Measurements from ENCODE around the gene CDKL2. TPM values are rescaled to one million over a fixed set of nuclear protein-coding genes. Genes with fewer than 3 reads are reported as not detected.

Gene CDKL2
- total and polyA plus RNA-seq, 4 donors: 10.1 to 25.1 (median 15.4) TPM

DNA sequence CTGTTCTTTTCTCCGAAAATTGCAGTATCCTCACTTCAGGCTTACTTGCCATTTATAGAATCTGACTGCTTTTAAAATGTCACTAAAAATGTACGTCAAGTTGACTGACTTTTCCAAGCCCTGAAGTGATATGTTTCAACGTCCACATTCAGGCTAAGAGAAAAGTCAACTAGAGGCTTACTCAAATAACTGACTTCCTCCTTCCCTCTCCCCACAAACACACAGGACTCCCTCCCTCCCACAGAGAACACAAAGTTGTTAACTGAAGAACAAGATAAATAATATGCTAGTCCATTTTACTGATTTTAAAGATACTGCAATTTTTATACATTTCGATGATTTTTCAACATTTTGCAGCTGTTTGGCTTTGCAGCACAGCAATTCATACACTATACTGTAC, 13.8 kb upstream of the CDKL2 start:
- no peak overlapping the region for H3K4me3 ChIP-seq (ENCODE audit: low read depth, low read length)
- H3K27ac ChIP-seq (ENCODE audit: low read depth, low read length): no peak overlapping the region
- 92% methylated on average over 3 of the region's 4 CpGs for WGBS (ENCODE audit: insufficient coverage)
- no peaks in the 10 kb centered on the region for H3K4me1 ChIP-seq (ENCODE audit: control insufficient read depth, insufficient read depth, low read length)
- H3K9me3 ChIP-seq (ENCODE audit: control insufficient read depth, insufficient read depth, low read length): no peaks in the 10 kb centered on the region
- DNase-seq (ENCODE audit: low read depth in 4 of 6, low spot score in 6 of 6): no peak
- peaks cover 24% of the 10 kb centered on the region for H3K36me3 ChIP-seq (ENCODE audit: control insufficient read depth, insufficient read depth, low read length)
- H3K27me3 ChIP-seq (ENCODE audit: control insufficient read depth, insufficient read depth, low read length): no peaks in the 10 kb centered on the region

DNA sequence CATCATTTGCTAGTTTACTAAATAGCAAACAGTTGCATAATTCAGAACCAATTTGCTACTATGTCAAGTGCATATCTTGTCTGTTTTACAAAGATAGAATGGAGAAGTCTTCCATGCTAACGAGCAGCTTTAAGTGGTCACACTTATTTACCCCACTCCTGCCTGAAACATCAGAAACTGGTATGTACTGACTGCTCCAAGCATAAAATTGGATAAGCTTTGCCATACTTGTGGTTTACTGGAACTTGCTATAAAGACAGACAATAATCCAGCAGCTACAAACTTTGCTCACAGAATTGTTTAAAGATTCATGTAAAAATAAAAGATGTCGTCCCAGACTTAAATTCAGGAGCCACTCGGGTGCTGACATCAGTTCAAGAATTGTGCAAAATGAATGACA, 13.3 kb upstream of the CDKL2 start:
- 86% methylated on average over 1 of the region's 3 CpGs for WGBS (ENCODE audit: insufficient coverage)
- Histone ChIP-seq H3K4me3 (ENCODE audit: low read depth, low read length) (no peak overlapping the region), H3K4me1 (ENCODE audit: control insufficient read depth, insufficient read depth, low read length) (no peaks in the 10 kb centered on the region), H3K27ac (ENCODE audit: low read depth, low read length) (no peak overlapping the region), H3K27me3 (ENCODE audit: control insufficient read depth, insufficient read depth, low read length) (no peaks in the 10 kb centered on the region), H3K9me3 (ENCODE audit: control insufficient read depth, insufficient read depth, low read length) (no peaks in the 10 kb centered on the region), H3K36me3 (ENCODE audit: control insufficient read depth, insufficient read depth, low read length) (peaks cover 24% of the 10 kb centered on the region)
- DNase-seq (ENCODE audit: low read depth in 4 of 6, low spot score in 6 of 6): no peak

DNA sequence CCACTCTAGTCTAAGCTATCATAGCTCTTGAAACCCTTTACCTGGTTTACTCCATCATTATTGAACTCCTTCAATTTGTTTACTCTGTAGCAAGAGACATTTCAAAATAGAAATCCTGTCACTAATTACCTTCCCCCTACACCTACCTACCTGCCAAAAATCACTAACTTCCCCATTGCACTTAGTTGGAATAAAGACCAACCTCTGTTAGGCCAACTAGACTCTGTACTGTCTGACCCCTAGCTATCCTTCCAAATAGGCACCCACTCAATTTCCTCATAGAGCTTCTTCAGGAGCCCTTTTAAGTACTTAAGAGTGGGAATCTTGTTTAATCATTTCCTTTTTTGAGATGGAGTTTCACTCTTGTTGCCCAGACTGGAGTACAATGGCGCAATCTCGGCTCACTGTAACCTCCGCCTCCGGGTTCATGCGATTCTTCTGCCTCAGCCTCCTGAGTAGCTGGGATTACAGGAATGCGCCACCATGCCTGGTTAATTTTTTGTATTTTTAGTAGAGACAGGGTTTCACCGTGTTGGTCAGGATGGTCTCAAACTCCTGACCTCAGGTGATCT, 8.9 kb upstream of the CDKL2 start:
- Histone ChIP-seq H3K4me3 (ENCODE audit: low read depth, low read length) (no peak overlapping the region), H3K27ac (ENCODE audit: low read depth, low read length) (no peak overlapping the region), H3K9me3 (ENCODE audit: control insufficient read depth, insufficient read depth, low read length) (no peaks in the 10 kb centered on the region), H3K4me1 (ENCODE audit: control insufficient read depth, insufficient read depth, low read length) (no peaks in the 10 kb centered on the region), H3K36me3 (ENCODE audit: control insufficient read depth, insufficient read depth, low read length) (peaks cover 11% of the 10 kb centered on the region), H3K27me3 (ENCODE audit: control insufficient read depth, insufficient read depth, low read length) (no peaks in the 10 kb centered on the region)
- WGBS (ENCODE audit: insufficient coverage): 95% methylated on average over 7 of the region's 7 CpGs
- DNase-seq (ENCODE audit: low read depth in 4 of 6, low spot score in 6 of 6): no peak

DNA sequence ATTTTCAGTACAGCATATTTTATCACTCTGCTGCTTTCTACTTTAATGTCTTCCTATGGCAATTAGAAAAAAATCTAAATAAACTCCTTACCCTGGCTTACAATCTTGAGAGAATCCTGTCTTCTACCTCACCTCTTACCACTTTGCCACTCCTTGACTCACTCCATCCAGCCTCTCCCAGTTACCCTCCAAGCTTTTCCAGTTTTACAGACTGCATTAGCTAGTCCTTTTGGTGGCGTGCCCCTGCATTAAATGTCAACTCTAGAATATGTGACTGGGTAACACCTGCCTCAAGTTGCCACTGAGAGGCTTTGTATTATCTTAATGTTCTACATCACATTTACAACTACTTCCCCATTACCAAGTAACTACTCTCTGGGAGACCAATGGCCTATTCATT, 7.5 kb upstream of the CDKL2 start:
- no peak for DNase-seq (ENCODE audit: low read depth in 4 of 6, low spot score in 6 of 6)
- Histone ChIP-seq H3K4me3 (ENCODE audit: low read depth, low read length) (no peak overlapping the region), H3K9me3 (ENCODE audit: control insufficient read depth, insufficient read depth, low read length) (no peaks in the 10 kb centered on the region), H3K27me3 (ENCODE audit: control insufficient read depth, insufficient read depth, low read length) (no peaks in the 10 kb centered on the region), H3K36me3 (ENCODE audit: control insufficient read depth, insufficient read depth, low read length) (peaks cover 11% of the 10 kb centered on the region), H3K4me1 (ENCODE audit: control insufficient read depth, insufficient read depth, low read length) (no peaks in the 10 kb centered on the region), H3K27ac (ENCODE audit: low read depth, low read length) (no peak overlapping the region)
- 83% methylated on average over 1 of the region's 1 CpG for WGBS (ENCODE audit: insufficient coverage)

DNA sequence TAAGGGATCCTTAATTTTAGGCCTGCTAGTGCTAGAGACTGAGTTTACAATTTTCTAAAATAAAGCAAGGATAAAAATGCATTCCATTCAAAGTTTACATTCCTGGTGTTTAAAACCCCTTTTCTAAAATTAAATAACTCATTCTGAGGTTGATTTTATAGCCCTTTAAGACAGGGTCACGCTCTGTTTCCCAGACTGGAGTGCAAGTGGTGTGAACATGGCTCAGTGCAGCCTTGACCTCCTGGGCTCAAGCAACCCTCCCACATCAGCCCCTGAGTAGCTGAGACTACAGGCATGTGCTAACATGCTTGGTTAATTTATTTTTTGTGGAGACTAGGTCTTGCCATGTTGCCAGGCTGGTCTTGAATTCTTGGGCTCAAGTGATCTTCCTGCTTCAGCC, 6.8 kb upstream of the CDKL2 start:
- Histone ChIP-seq H3K4me1 (ENCODE audit: control insufficient read depth, insufficient read depth, low read length) (no peaks in the 10 kb centered on the region), H3K4me3 (ENCODE audit: low read depth, low read length) (no peak overlapping the region), H3K27me3 (ENCODE audit: control insufficient read depth, insufficient read depth, low read length) (no peaks in the 10 kb centered on the region), H3K9me3 (ENCODE audit: control insufficient read depth, insufficient read depth, low read length) (no peaks in the 10 kb centered on the region), H3K36me3 (ENCODE audit: control insufficient read depth, insufficient read depth, low read length) (peaks cover 11% of the 10 kb centered on the region), H3K27ac (ENCODE audit: low read depth, low read length) (no peak overlapping the region)
- no CpG with 5 or more reads among the region's 1 CpG for WGBS (ENCODE audit: insufficient coverage)
- no peak for DNase-seq (ENCODE audit: low read depth in 4 of 6, low spot score in 6 of 6)

DNA sequence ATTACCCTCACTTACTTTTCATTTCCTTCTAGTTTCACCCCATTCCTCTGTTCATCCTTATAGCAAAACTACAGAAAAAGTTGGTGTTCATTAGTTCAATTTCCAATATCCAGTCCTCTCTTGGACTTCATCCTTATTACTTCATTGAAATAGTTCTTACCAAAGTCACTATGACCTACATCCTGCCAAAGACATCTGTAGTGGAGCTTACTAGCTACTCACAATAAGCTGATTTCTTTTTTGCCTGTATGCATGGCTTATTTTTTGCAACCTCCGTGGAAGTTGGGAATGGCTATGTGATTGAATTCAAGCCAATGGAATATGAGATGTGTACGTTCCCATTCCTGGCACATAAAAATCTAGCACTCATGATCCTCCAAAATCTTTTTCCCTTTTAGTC, 4.6 kb upstream of the CDKL2 start:
- no CpG with 5 or more reads among the region's 2 CpGs for WGBS (ENCODE audit: insufficient coverage)
- peak in 1 of 6 donors; percentile 6 for DNase-seq (ENCODE audit: low read depth in 4 of 6, low spot score in 6 of 6)

DNA sequence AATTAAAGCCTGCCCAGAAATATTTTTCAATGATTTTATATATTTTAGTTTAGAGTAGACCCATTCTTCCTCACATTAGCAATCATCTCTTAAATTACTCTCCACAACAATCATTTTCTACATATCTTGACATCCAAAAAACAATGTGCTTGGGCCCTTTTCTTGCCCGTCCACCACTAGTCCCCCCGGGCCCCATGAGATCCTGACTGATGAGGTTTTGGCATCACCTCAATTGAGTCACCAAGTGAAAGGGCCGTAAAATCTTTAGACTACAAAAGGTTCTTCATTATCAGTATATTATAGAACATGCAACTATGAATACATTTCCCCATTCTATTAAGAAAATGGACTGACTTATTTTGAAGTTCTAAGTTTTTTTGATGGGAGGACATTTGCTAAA, 4.0 kb upstream of the CDKL2 start:
- WGBS (ENCODE audit: insufficient coverage): 57% methylated on average over 1 of the region's 3 CpGs
- Histone ChIP-seq H3K27ac (ENCODE audit: low read depth, low read length) (no peak overlapping the region), H3K4me1 (ENCODE audit: control insufficient read depth, insufficient read depth, low read length) (peaks cover 13% of the 10 kb centered on the region), H3K27me3 (ENCODE audit: control insufficient read depth, insufficient read depth, low read length) (no peaks in the 10 kb centered on the region), H3K4me3 (ENCODE audit: low read depth, low read length) (no peak overlapping the region), H3K36me3 (ENCODE audit: control insufficient read depth, insufficient read depth, low read length) (no peaks in the 10 kb centered on the region), H3K9me3 (ENCODE audit: control insufficient read depth, insufficient read depth, low read length) (no peaks in the 10 kb centered on the region)
- DNase-seq (ENCODE audit: low read depth in 4 of 6, low spot score in 6 of 6): no peak

More for the DNA sequence above, 4.6 kb upstream of the CDKL2 start:
- Histone ChIP-seq H3K4me1 (ENCODE audit: control insufficient read depth, insufficient read depth, low read length) (peaks cover 11% of the 10 kb centered on the region), H3K36me3 (ENCODE audit: control insufficient read depth, insufficient read depth, low read length) (peaks cover under 1% of the 10 kb centered on the region), H3K9me3 (ENCODE audit: control insufficient read depth, insufficient read depth, low read length) (no peaks in the 10 kb centered on the region), H3K27me3 (ENCODE audit: control insufficient read depth, insufficient read depth, low read length) (no peaks in the 10 kb centered on the region), H3K4me3 (ENCODE audit: low read depth, low read length) (no peak overlapping the region), H3K27ac (ENCODE audit: low read depth, low read length) (no peak overlapping the region)

DNA sequence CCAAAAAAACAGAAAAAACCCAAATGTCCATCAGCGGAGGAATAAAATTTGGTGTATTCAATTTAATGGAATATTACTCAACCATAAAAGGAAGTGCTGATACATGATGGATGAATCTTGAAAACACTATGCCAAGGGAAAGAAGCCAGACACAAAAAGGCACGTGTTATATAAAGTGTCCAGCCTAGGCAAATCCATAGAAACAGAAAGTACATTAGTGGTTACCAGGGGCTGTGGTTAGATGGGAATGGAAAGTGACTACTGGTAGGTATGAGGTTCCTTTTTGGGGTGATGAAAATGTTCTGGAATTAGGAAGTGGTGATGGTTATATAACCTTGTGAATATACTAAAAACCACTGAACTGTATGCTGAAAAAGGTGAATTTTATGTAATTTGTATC, 3.5 kb upstream of the CDKL2 start:
- DNase-seq (ENCODE audit: low read depth in 4 of 6, low spot score in 6 of 6): no peak
- Histone ChIP-seq H3K27me3 (ENCODE audit: control insufficient read depth, insufficient read depth, low read length) (no peaks in the 10 kb centered on the region), H3K9me3 (ENCODE audit: control insufficient read depth, insufficient read depth, low read length) (no peaks in the 10 kb centered on the region), H3K27ac (ENCODE audit: low read depth, low read length) (no peak overlapping the region), H3K36me3 (ENCODE audit: control insufficient read depth, insufficient read depth, low read length) (no peaks in the 10 kb centered on the region), H3K4me1 (ENCODE audit: control insufficient read depth, insufficient read depth, low read length) (peaks cover 13% of the 10 kb centered on the region), H3K4me3 (ENCODE audit: low read depth, low read length) (no peak overlapping the region)
- WGBS (ENCODE audit: insufficient coverage): 58% methylated on average over 1 of the region's 2 CpGs

- Histone ChIP-seq H3K9me3 (ENCODE audit: control insufficient read depth, insufficient read depth, low read length) (no peaks in the 10 kb centered on the region), H3K27me3 (ENCODE audit: control insufficient read depth, insufficient read depth, low read length) (no peaks in the 10 kb centered on the region), H3K4me3 (ENCODE audit: low read depth, low read length) (peak overlapping the region; percentile 84), H3K4me1 (ENCODE audit: control insufficient read depth, insufficient read depth, low read length) (peaks cover 13% of the 10 kb centered on the region), H3K27ac (ENCODE audit: low read depth, low read length) (no peak overlapping the region), H3K36me3 (ENCODE audit: control insufficient read depth, insufficient read depth, low read length) (no peaks in the 10 kb centered on the region)
- DNase-seq (ENCODE audit: low read depth in 4 of 6, low spot score in 6 of 6): peak in 1 of 6 donors; percentile 7
- WGBS (ENCODE audit: insufficient coverage): 21% methylated on average over 9 of the region's 9 CpGs
Measured at GRCh38 chr4:75630937-75631329, 605 bp upstream of the CDKL2 start.

DNA sequence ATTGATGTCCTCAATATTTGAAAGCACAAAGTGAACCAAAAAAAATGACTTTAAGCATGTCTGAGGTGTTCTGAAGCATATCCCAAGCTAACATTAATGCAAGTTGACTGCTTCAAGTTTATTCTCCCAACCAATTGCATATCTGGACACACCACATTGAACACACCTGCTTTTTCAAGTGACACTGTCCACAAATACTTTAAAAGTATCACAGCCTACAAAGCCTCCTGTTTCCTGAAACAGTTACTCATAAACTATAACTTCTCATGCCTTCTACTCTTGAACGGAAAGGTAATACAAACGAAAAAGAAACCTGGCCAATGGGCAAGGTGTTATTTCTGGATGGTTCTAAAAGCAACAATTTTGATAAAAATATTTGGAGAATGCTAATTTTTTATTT, 1.1 kb downstream of the CDKL2 start:
- Histone ChIP-seq H3K4me1 (ENCODE audit: control insufficient read depth, insufficient read depth, low read length) (peaks cover 13% of the 10 kb centered on the region), H3K9me3 (ENCODE audit: control insufficient read depth, insufficient read depth, low read length) (no peaks in the 10 kb centered on the region), H3K36me3 (ENCODE audit: control insufficient read depth, insufficient read depth, low read length) (no peaks in the 10 kb centered on the region), H3K27ac (ENCODE audit: low read depth, low read length) (no peak overlapping the region), H3K27me3 (ENCODE audit: control insufficient read depth, insufficient read depth, low read length) (no peaks in the 10 kb centered on the region), H3K4me3 (ENCODE audit: low read depth, low read length) (no peak overlapping the region)
- no peak for DNase-seq (ENCODE audit: low read depth in 4 of 6, low spot score in 6 of 6)
- no CpG with 5 or more reads among the region's 2 CpGs for WGBS (ENCODE audit: insufficient coverage)

All from spinal cord (tissue), 10 donors.